Mesendoderm (in vitro differentiated cells): ENCODE data around the gene TRPV6.
A peak's percentile ranks its signal among the peaks of the same experiment; 100 is the strongest.

ENCODE experiments used
- DNase-seq: peaks from one replicate; pipeline ENCODE4 v3.0.0; 2013
- H2AK5ac ChIP-seq: 2 replicates; pipeline ENCODE4 v1.6.1; 2013; ENCODE audit warnings: low read length, inconsistent platforms
- H2BK120ac ChIP-seq: 2 replicates; pipeline ENCODE4 v1.6.1; 2013; ENCODE audit warnings: low read depth, mild to moderate bottlenecking, low read length, moderate library complexity, mixed read lengths
- H2BK15ac ChIP-seq: replicated peaks from 2 replicates; pipeline ENCODE4 v1.6.1; 2013; ENCODE audit warnings: low read depth, mild to moderate bottlenecking, moderate library complexity
- H2BK5ac ChIP-seq: 2 replicates; pipeline ENCODE4 v1.6.1; 2013; ENCODE audit warnings: low read length, inconsistent platforms
- H3K18ac ChIP-seq: 2 replicates; pipeline ENCODE4 v1.6.1; 2013; ENCODE audit warnings: mild to moderate bottlenecking, low read length, mixed read lengths
- H3K23ac ChIP-seq: one replicate; pipeline ENCODE4 v1.6.1; 2013; ENCODE audit warnings: low read length
- H3K27ac ChIP-seq: 2 replicates; pipeline ENCODE4 v1.5.1; 2013; ENCODE audit warnings: low read depth, mild to moderate bottlenecking, inconsistent platforms, low read length, moderate library complexity
- H3K27me3 ChIP-seq: 2 replicates; pipeline ENCODE4 v1.6.1; 2013; ENCODE audit warnings: low read length, control low read depth, mild to moderate bottlenecking, inconsistent platforms; ENCODE audit not compliant: insufficient read depth, poor library complexity
- H3K36me3 ChIP-seq: 2 replicates; pipeline ENCODE4 v1.6.1; 2013; ENCODE audit warnings: low read length, inconsistent platforms; ENCODE audit not compliant: control insufficient read depth, insufficient read depth
- H3K4ac ChIP-seq: one replicate; pipeline ENCODE4 v1.6.1; 2013; ENCODE audit warnings: low read depth, mild to moderate bottlenecking, low read length, moderate library complexity
- H3K4me1 ChIP-seq: 2 replicates; pipeline ENCODE4 v1.6.1; 2013; ENCODE audit warnings: low read depth, low read length, inconsistent platforms; ENCODE audit not compliant: control insufficient read depth
- H3K4me2 ChIP-seq: 2 replicates; pipeline ENCODE4 v1.6.1; 2013; ENCODE audit warnings: low read length
- H3K4me3 ChIP-seq: 2 replicates; pipeline ENCODE4 v1.5.1; 2013; ENCODE audit warnings: mild to moderate bottlenecking, low read length
- H3K56ac ChIP-seq: one replicate; pipeline ENCODE4 v1.6.1; 2013; ENCODE audit warnings: low read length
- H3K79me1 ChIP-seq: 2 replicates; pipeline ENCODE4 v1.6.1; 2013; ENCODE audit warnings: low read length, inconsistent platforms
- H3K79me2 ChIP-seq: 2 replicates; pipeline ENCODE4 v1.6.1; 2013; ENCODE audit warnings: mild to moderate bottlenecking, low read length; ENCODE audit not compliant: control insufficient read depth, insufficient read depth
- H3K9ac ChIP-seq: 2 replicates; pipeline ENCODE4 v1.6.1; 2013; ENCODE audit warnings: low read length, inconsistent platforms
- H4K5ac ChIP-seq: one replicate; pipeline ENCODE4 v1.6.1; 2013; ENCODE audit warnings: low read length
- H4K8ac ChIP-seq: one replicate; pipeline ENCODE4 v1.6.1; 2013; ENCODE audit warnings: low read depth, mild to moderate bottlenecking, control low read depth, low read length, moderate library complexity
- WGBS: extraction: QIAGEN DNeasy Blood & Tissue Kit; methylation state at CpG from one replicate; pipeline ENCODE4 v1.1.7; 2013; ENCODE audit warnings: low lambda C conversion rate, missing lambda C conversion rate; ENCODE audit not compliant: insufficient coverage; ENCODE audit errors: extremely low coverage; 5-methylcytosine and 5-hydroxymethylcytosine counted together

Gene TRPV6

GRCh38 chr7:142882338-142882678 lies 3.2 kb downstream of the TRPV6 start:
- no peak overlapping the region for H3K27ac ChIP-seq
- no peak overlapping the region for H2BK120ac ChIP-seq
- H4K8ac ChIP-seq = no peak overlapping the region
- no peak overlapping the region for H3K4me2 ChIP-seq
- no peaks in the 10 kb centered on the region for H3K36me3 ChIP-seq
- H3K4ac ChIP-seq = no peak overlapping the region
- H3K27me3 ChIP-seq = no peaks in the 10 kb centered on the region
- H2BK15ac ChIP-seq = no peak overlapping the region
- no peak overlapping the region for H3K23ac ChIP-seq
- no peak overlapping the region for H2BK5ac ChIP-seq
- H2AK5ac ChIP-seq = no peak overlapping the region
- H4K5ac ChIP-seq = no peak overlapping the region
- H3K4me3 ChIP-seq = no peak overlapping the region
- no peaks in the 10 kb centered on the region for H3K79me2 ChIP-seq
- H3K9ac ChIP-seq = no peak overlapping the region
- no peak overlapping the region for H3K18ac ChIP-seq
- WGBS = no CpG with 5 or more reads among the region's 5 CpGs
- no peak for DNase-seq
- H3K4me1 ChIP-seq = no peaks in the 10 kb centered on the region
- no peak overlapping the region for H3K56ac ChIP-seq
- no peaks in the 10 kb centered on the region for H3K79me1 ChIP-seq

DNA sequence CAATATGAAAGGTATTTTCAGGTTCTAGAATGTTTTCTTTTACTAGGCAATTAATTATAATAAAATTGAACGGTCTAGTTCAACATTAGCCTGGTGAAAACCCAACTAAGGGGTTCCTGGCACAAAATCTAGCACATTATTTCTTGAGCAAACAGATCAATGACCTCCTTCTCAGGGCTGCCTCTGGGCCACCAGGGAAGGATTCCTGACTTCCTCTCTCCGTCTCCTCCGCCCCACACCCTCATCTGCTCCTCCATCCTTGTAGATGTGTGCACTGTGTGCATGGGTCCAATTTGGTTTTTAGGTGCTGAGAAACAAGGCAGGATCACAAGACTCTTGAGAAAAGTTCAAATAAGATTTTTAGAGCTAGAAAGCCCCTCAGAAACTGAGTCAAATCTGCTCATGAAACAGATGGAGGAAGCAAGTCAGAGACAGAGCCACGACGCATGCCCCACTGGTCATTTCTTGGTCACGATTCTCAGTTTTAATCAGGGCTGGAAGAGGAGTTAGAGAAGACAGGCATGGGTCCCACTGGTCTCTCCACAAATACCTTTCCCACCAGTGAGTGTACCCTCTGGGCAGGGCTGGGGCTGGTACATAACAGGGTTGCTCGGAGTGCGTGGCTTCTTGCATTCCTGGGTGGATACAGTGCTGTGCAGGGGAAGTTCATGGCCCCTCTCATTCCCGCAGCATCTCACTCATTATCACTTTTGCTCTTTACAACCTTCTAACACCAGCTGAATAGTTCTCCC lies 3.8 kb downstream of the TRPV6 start:
- no peak for DNase-seq
- no peak overlapping the region for H3K18ac ChIP-seq
- H2BK15ac ChIP-seq = no peak overlapping the region
- no peak overlapping the region for H3K56ac ChIP-seq
- no peak overlapping the region for H3K4ac ChIP-seq
- no peak overlapping the region for H3K4me2 ChIP-seq
- H3K9ac ChIP-seq = no peak overlapping the region
- WGBS = no CpG with 5 or more reads among the region's 9 CpGs
- no peak overlapping the region for H4K8ac ChIP-seq
- no peak overlapping the region for H2BK120ac ChIP-seq
- H3K4me3 ChIP-seq = no peak overlapping the region
- H3K79me1 ChIP-seq = no peaks in the 10 kb centered on the region
- no peak overlapping the region for H3K27ac ChIP-seq
- H2AK5ac ChIP-seq = no peak overlapping the region
- no peak overlapping the region for H2BK5ac ChIP-seq
- H3K23ac ChIP-seq = no peak overlapping the region
- H3K79me2 ChIP-seq = no peaks in the 10 kb centered on the region
- no peaks in the 10 kb centered on the region for H3K4me1 ChIP-seq
- no peaks in the 10 kb centered on the region for H3K27me3 ChIP-seq
- H3K36me3 ChIP-seq = no peaks in the 10 kb centered on the region
- H4K5ac ChIP-seq = no peak overlapping the region

- no peak overlapping the region for H3K4ac ChIP-seq
- no CpG with 5 or more reads among the region's 8 CpGs for WGBS
- H2BK120ac ChIP-seq = no peak overlapping the region
- no peak overlapping the region for H3K23ac ChIP-seq
- no peak overlapping the region for H3K4me2 ChIP-seq
- no peaks in the 10 kb centered on the region for H3K79me2 ChIP-seq
- no peak overlapping the region for H3K18ac ChIP-seq
- H3K36me3 ChIP-seq = no peaks in the 10 kb centered on the region
- H3K79me1 ChIP-seq = no peaks in the 10 kb centered on the region
- no peak overlapping the region for H2BK15ac ChIP-seq
- no peaks in the 10 kb centered on the region for H3K27me3 ChIP-seq
- no peak overlapping the region for H3K4me3 ChIP-seq
- H3K56ac ChIP-seq = no peak overlapping the region
- no peak overlapping the region for H2AK5ac ChIP-seq
- no peak overlapping the region for H3K9ac ChIP-seq
- H2BK5ac ChIP-seq = no peak overlapping the region
- H3K4me1 ChIP-seq = no peaks in the 10 kb centered on the region
- H4K8ac ChIP-seq = no peak overlapping the region
- no peak overlapping the region for H3K27ac ChIP-seq
- H4K5ac ChIP-seq = no peak overlapping the region
- DNase-seq = peak; percentile 72
Measured at GRCh38 chr7:142880876-142881505, 4.6 kb downstream of the TRPV6 start.

DNA sequence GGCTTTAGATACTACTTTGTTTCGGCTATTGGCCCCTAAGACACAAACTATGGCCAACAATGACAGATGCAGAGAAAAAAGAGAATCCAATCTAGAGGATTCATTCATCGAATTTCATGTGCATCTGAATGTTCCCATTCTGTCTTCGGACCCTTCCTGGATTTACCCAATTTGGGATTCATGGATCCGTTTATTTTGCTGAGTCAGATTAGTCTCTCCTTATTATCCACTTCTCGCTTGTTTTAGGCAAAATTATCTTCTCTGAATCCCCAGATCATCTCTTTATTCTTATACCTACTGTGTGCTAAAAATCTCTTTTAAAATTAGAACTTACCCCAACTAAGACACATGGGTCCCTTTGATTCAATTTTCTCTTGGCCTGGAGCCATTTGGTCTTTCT lies 6.5 kb downstream of the TRPV6 start:
- no peaks in the 10 kb centered on the region for H3K4me1 ChIP-seq
- H4K5ac ChIP-seq = no peak overlapping the region
- no peaks in the 10 kb centered on the region for H3K79me1 ChIP-seq
- no peak overlapping the region for H2BK5ac ChIP-seq
- H3K18ac ChIP-seq = no peak overlapping the region
- no peak overlapping the region for H3K23ac ChIP-seq
- no peak for DNase-seq
- H3K4me2 ChIP-seq = no peak overlapping the region
- no peak overlapping the region for H2BK15ac ChIP-seq
- no peak overlapping the region for H3K4ac ChIP-seq
- no peak overlapping the region for H2AK5ac ChIP-seq
- no peak overlapping the region for H3K4me3 ChIP-seq
- H3K27me3 ChIP-seq = no peaks in the 10 kb centered on the region
- H3K9ac ChIP-seq = no peak overlapping the region
- H3K56ac ChIP-seq = no peak overlapping the region
- no peak overlapping the region for H4K8ac ChIP-seq
- no peak overlapping the region for H2BK120ac ChIP-seq
- H3K27ac ChIP-seq = no peak overlapping the region
- no peaks in the 10 kb centered on the region for H3K79me2 ChIP-seq
- no CpG with 5 or more reads among the region's 5 CpGs for WGBS
- no peaks in the 10 kb centered on the region for H3K36me3 ChIP-seq

DNA sequence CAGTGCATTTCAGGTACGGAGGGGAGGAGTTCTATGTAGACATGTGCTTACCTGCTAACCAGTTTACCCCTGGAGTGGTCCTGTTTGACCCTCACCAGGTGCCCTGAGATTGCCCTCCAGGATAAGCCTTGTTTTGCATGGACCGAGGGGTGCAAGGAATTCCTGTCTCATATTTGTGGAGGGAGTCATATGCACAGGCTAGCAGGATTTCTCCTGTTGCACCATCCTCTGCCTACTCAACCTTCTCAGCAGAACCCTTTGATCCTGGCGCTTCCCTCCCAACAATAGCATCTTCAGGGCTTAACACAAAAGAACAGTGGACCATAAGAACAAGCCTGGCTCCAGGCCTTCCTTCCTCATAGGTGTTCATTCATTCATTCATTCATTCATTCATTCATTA lies 7.2 kb downstream of the TRPV6 start:
- Histone ChIP-seq H3K79me1 (no peaks in the 10 kb centered on the region), H3K79me2 (no peaks in the 10 kb centered on the region), H3K27me3 (no peaks in the 10 kb centered on the region), H3K18ac (no peak overlapping the region), H3K4me1 (no peaks in the 10 kb centered on the region), H2AK5ac (no peak overlapping the region), H3K36me3 (no peaks in the 10 kb centered on the region), H3K4ac (no peak overlapping the region), H2BK15ac (no peak overlapping the region), H3K56ac (no peak overlapping the region), H3K4me3 (no peak overlapping the region), H3K23ac (no peak overlapping the region), H3K9ac (no peak overlapping the region), H4K5ac (no peak overlapping the region), H2BK5ac (no peak overlapping the region), H2BK120ac (no peak overlapping the region), H3K4me2 (no peak overlapping the region), H4K8ac (no peak overlapping the region), H3K27ac (no peak overlapping the region)
- WGBS = no CpG with 5 or more reads among the region's 3 CpGs
- no peak for DNase-seq
